Fibroblast of lung (primary cell): ENCODE measurements around the gene MTHFSD. TPM values are rescaled to one million over a fixed set of nuclear protein-coding genes. Genes with fewer than 3 reads are reported as not detected.
A peak's percentile ranks its signal among the peaks of the same experiment; 100 is the strongest.

ENCODE experiments used
- DNase-seq, 2 donors: peaks; one replicate each; pipeline versions ENCODE4 v3.0.0 to v3.0.0-alpha.2; 2010; ENCODE audit warnings: low read depth in 2 of 2
- H2AFZ ChIP-seq: 2 replicates; pipeline ENCODE4 v1.5.1; 2012; ENCODE audit warnings: low read length, control low read depth, inconsistent platforms
- H3K27ac ChIP-seq: 2 replicates; pipeline ENCODE4 v1.5.1; 2011; ENCODE audit warnings: low read length, control low read depth; ENCODE audit not compliant: insufficient read depth
- H3K27me3 ChIP-seq: 2 replicates; pipeline ENCODE4 v1.5.1; 2011; ENCODE audit warnings: mild to moderate bottlenecking, low read length; ENCODE audit not compliant: control insufficient read depth, insufficient read depth
- H3K36me3 ChIP-seq: 2 replicates; pipeline ENCODE4 v1.5.1; 2011; ENCODE audit warnings: low read length; ENCODE audit not compliant: control insufficient read depth, insufficient read depth
- H3K4me1 ChIP-seq: 2 replicates; pipeline ENCODE4 v1.5.1; 2011; ENCODE audit warnings: low read length; ENCODE audit not compliant: control insufficient read depth, insufficient read depth; ENCODE audit errors: extremely low read depth
- H3K4me2 ChIP-seq: 2 replicates; pipeline ENCODE4 v1.5.1; 2011; ENCODE audit warnings: low read length, control low read depth; ENCODE audit not compliant: insufficient read depth; ENCODE audit errors: extremely low read depth
- H3K4me3 ChIP-seq, 4 experiments: fragments of 200-600 bp in 1 of 4; sonication (generic) in 1 of 4; replicated peaks in 1 of 4; 2 replicates each; pipeline ENCODE4 v1.5.1; 2011 to 2016; ENCODE audit warnings: low read length in 4 of 4, low read depth in 3 of 4, mild to moderate bottlenecking in 3 of 4, control low read depth in 2 of 4, inconsistent platforms in 1 of 4, mixed read lengths in 1 of 4; ENCODE audit not compliant: insufficient read depth in 1 of 4; ENCODE audit errors: control extremely low read depth in 1 of 4
- H3K79me2 ChIP-seq: 2 replicates; pipeline ENCODE4 v1.5.1; 2012; ENCODE audit warnings: mild to moderate bottlenecking, low read length, inconsistent platforms; ENCODE audit not compliant: control insufficient read depth, insufficient read depth
- H3K9ac ChIP-seq: 2 replicates; pipeline ENCODE4 v1.5.1; 2011; ENCODE audit warnings: mild to moderate bottlenecking, low read length, control low read depth; ENCODE audit not compliant: insufficient read depth
- H3K9me3 ChIP-seq: 2 replicates; pipeline ENCODE4 v1.5.1; 2012; ENCODE audit warnings: low read depth, low read length; ENCODE audit not compliant: control insufficient read depth, insufficient read depth
- H4K20me1 ChIP-seq: 2 replicates; pipeline ENCODE4 v1.5.1; 2011; ENCODE audit warnings: low read length; ENCODE audit not compliant: control insufficient read depth, insufficient read depth; ENCODE audit errors: extremely low read depth
- EZH2 ChIP-seq: IDR thresholded peaks from 2 replicates; pipeline ENCODE4 v1.5.1; 2012; ENCODE audit warnings: low read length, control low read depth, mild to moderate bottlenecking; ENCODE audit errors: missing control alignments
- polyA plus RNA-seq, 2 donors: library from polyadenylated mRNA; depleted of rRNA in 1 of 2; stranded (reverse) in 1 of 2; unstranded in 1 of 2; fragments of >200 nt; gene quantifications; 2 replicates each; pipeline ENCODE4 v1.2.1, GENCODE V29; 2011 to 2012; ENCODE audit warnings: missing spikeins in 1 of 2
- total RNA-seq: library from RNA; depleted of rRNA; stranded (reverse); fragments of >200 nt; gene quantifications from 2 replicates; pipeline ENCODE4 v1.2.1, GENCODE V29; 2014
- TF ChIP-seq, protein P1 (sequence below), 2 donors: IDR thresholded peaks in 1 of 2; conservative IDR thresholded peaks in 1 of 2; 1 replicate in 1 of 2; 2 replicates in 1 of 2; pipeline ENCODE4 v1.5.1; 2011 to 2012; ENCODE audit warnings: low read length in 2 of 2, control low read depth in 1 of 2, inconsistent platforms in 1 of 2, low read depth in 1 of 2, mild to moderate bottlenecking in 1 of 2

MTHFSD gene
- total and polyA plus RNA-seq, 2 donors (not counting 1 experiment from before 2014, with no cell fraction given), result 13.1 to 19.3 TPM

DNA sequence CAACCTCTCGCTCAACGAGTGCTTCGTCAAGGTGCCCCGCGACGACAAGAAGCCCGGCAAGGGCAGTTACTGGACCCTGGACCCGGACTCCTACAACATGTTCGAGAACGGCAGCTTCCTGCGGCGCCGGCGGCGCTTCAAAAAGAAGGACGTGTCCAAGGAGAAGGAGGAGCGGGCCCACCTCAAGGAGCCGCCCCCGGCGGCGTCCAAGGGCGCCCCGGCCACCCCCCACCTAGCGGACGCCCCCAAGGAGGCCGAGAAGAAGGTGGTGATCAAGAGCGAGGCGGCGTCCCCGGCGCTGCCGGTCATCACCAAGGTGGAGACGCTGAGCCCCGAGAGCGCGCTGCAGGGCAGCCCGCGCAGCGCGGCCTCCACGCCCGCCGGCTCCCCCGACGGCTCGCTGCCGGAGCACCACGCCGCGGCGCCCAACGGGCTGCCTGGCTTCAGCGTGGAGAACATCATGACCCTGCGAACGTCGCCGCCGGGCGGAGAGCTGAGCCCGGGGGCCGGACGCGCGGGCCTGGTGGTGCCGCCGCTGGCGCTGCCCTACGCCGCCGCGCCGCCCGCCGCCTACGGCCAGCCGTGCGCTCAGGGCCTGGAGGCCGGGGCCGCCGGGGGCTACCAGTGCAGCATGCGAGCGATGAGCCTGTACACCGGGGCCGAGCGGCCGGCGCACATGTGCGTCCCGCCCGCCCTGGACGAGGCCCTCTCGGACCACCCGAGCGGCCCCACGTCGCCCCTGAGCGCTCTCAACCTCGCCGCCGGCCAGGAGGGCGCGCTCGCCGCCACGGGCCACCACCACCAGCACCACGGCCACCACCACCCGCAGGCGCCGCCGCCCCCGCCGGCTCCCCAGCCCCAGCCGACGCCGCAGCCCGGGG lies 12.9 kb upstream of the MTHFSD start:
- H3K9me3 ChIP-seq, result no peaks in the 10 kb centered on the region
- DNase-seq, result peak; percentile 52 to 71

DNA sequence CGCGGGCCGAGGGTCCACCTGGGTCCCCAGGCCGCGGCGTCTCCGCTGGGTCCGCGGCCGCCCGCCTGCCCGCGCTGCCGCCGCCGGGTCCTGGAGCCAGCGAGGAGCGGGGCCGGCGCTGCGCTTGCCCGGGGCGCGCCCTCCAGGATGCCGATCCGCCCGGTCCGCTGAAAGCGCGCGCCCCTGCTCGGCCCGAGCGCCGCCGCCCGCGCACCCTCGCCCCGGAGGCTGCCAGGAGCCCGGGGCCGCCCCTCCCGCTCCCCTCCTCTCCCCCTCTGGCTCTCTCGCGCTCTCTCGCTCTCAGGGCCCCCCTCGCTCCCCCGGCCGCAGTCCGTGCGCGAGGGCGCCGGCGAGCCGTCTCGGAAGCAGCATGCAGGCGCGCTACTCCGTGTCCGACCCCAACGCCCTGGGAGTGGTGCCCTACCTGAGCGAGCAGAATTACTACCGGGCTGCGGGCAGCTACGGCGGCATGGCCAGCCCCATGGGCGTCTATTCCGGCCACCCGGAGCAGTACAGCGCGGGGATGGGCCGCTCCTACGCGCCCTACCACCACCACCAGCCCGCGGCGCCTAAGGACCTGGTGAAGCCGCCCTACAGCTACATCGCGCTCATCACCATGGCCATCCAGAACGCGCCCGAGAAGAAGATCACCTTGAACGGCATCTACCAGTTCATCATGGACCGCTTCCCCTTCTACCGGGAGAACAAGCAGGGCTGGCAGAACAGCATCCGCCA lies 12.1 kb upstream of the MTHFSD start:
- H3K27ac ChIP-seq, result peak overlapping the region; percentile 67
- peak overlapping the region; percentile 74 to 92 (median 78) for H3K4me3 ChIP-seq
- H3K9me3 ChIP-seq, result no peaks in the 10 kb centered on the region
- peaks cover 7% of the 10 kb centered on the region for H3K4me1 ChIP-seq
- H4K20me1 ChIP-seq, result no peaks in the 10 kb centered on the region
- H3K27me3 ChIP-seq, result no peaks in the 10 kb centered on the region
- H3K36me3 ChIP-seq, result peaks cover 4% of the 10 kb centered on the region
- H3K9ac ChIP-seq, result peak overlapping the region; percentile 63
- H3K4me2 ChIP-seq, result peak overlapping the region; percentile 52
- peak overlapping the region; percentile 63 for H2AFZ ChIP-seq
- H3K79me2 ChIP-seq, result peaks cover 50% of the 10 kb centered on the region
- TF ChIP-seq EZH2, result no peak
- TF ChIP-seq, protein P1, sequence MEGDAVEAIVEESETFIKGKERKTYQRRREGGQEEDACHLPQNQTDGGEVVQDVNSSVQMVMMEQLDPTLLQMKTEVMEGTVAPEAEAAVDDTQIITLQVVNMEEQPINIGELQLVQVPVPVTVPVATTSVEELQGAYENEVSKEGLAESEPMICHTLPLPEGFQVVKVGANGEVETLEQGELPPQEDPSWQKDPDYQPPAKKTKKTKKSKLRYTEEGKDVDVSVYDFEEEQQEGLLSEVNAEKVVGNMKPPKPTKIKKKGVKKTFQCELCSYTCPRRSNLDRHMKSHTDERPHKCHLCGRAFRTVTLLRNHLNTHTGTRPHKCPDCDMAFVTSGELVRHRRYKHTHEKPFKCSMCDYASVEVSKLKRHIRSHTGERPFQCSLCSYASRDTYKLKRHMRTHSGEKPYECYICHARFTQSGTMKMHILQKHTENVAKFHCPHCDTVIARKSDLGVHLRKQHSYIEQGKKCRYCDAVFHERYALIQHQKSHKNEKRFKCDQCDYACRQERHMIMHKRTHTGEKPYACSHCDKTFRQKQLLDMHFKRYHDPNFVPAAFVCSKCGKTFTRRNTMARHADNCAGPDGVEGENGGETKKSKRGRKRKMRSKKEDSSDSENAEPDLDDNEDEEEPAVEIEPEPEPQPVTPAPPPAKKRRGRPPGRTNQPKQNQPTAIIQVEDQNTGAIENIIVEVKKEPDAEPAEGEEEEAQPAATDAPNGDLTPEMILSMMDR (conservative IDR thresholded peaks at IDR 0.05 in 1 of 2, IDR thresholded peaks at IDR 0.05 in 1 of 2; ENCODE audit: low read depth in 1 of 2, low read length in 2 of 2), result peak in 1 of 2 donors; percentile 7
- DNase-seq, result peak; percentile 75 to 82

More for the DNA sequence above, 12.9 kb upstream of the MTHFSD start:
- no peak for TF ChIP-seq EZH2
- TF ChIP-seq, protein P1 (conservative IDR thresholded peaks at IDR 0.05 in 1 of 2, IDR thresholded peaks at IDR 0.05 in 1 of 2; ENCODE audit: low read depth in 1 of 2, low read length in 2 of 2), result no peak
- no peaks in the 10 kb centered on the region for H3K27me3 ChIP-seq
- H3K27ac ChIP-seq, result peak overlapping the region; percentile 67
- H3K4me1 ChIP-seq, result peaks cover 7% of the 10 kb centered on the region
- peak overlapping the region; percentile 84 for H3K4me2 ChIP-seq
- H3K9ac ChIP-seq, result peak overlapping the region; percentile 63
- H3K4me3 ChIP-seq, result peak overlapping the region; percentile 74 to 92 (median 84)
- H2AFZ ChIP-seq, result peak overlapping the region; percentile 63
- H3K79me2 ChIP-seq, result peaks cover 58% of the 10 kb centered on the region
- H4K20me1 ChIP-seq, result no peaks in the 10 kb centered on the region
- peaks cover 6% of the 10 kb centered on the region for H3K36me3 ChIP-seq

DNA sequence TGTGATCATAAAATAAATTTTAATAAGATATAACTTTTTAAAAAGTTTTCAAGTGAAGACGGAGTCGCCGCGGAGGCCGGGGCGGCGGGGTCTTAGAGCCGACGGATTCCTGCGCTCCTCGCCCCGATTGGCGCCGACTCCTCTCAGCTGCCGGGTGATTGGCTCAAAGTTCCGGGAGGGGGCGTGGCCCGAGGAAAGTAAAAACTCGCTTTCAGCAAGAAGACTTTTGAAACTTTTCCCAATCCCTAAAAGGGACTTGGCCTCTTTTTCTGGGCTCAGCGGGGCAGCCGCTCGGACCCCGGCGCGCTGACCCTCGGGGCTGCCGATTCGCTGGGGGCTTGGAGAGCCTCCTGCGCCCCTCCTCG lies 11.5 kb upstream of the MTHFSD start, which contains the start of gene FOXC2:
Gene FOXC2, plus strand, starts transcription at position 229 of the 365 bp plus-strand sequence. CDS start 507 bp downstream, outside the sequence.
- peak within 1 kb of the TSS; percentile 67 for H3K27ac ChIP-seq
- H3K36me3 ChIP-seq, result peaks cover 2% of the 10 kb centered on the region
- peaks cover 44% of the 10 kb centered on the region for H3K79me2 ChIP-seq
- DNase-seq, result peak; percentile 97
- H3K9ac ChIP-seq, result peak within 1 kb of the TSS; percentile 63
- H3K4me1 ChIP-seq, result peaks cover 5% of the 10 kb centered on the region
- H3K9me3 ChIP-seq, result no peaks in the 10 kb centered on the region
- no peak for TF ChIP-seq EZH2
- TF ChIP-seq, protein P1 (conservative IDR thresholded peaks at IDR 0.05 in 1 of 2, IDR thresholded peaks at IDR 0.05 in 1 of 2; ENCODE audit: low read depth in 1 of 2, low read length in 2 of 2), result no peak
- peak within 1 kb of the TSS; percentile 52 for H3K4me2 ChIP-seq
- H2AFZ ChIP-seq, result peak within 1 kb of the TSS; percentile 63
- H3K27me3 ChIP-seq, result no peaks in the 10 kb centered on the region
- H4K20me1 ChIP-seq, result no peaks in the 10 kb centered on the region
- H3K4me3 ChIP-seq, result peak within 1 kb of the TSS; percentile 74 to 92 (median 78)
